Measurements from ENCODE around the gene RCN1.

DNA sequence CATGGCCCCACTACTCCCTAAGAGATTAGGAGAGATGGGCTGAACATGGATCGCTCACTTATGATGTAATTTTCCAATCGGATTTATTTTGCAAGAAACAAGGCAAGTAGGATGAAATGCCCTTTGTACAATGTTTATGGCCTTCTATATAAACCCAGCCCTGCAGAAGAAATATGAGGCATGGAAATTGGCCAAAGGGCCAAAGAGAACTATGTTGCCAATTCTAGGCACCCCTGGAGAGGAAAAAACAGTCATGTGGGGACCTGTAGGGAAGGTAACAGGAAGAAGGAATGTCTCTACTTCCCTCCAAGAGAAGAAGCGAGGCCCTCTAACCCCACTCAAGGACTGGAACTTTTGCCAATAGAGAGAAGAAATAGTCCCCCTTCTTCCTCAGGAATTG lies 54.4 kb downstream of the RCN1 start:
- TF ChIP-seq, protein P1, sequence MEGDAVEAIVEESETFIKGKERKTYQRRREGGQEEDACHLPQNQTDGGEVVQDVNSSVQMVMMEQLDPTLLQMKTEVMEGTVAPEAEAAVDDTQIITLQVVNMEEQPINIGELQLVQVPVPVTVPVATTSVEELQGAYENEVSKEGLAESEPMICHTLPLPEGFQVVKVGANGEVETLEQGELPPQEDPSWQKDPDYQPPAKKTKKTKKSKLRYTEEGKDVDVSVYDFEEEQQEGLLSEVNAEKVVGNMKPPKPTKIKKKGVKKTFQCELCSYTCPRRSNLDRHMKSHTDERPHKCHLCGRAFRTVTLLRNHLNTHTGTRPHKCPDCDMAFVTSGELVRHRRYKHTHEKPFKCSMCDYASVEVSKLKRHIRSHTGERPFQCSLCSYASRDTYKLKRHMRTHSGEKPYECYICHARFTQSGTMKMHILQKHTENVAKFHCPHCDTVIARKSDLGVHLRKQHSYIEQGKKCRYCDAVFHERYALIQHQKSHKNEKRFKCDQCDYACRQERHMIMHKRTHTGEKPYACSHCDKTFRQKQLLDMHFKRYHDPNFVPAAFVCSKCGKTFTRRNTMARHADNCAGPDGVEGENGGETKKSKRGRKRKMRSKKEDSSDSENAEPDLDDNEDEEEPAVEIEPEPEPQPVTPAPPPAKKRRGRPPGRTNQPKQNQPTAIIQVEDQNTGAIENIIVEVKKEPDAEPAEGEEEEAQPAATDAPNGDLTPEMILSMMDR (IDR thresholded peaks at IDR 0.05; ENCODE audit: low read depth, low read length): no peak
- no peak for TF ChIP-seq EZH2phosphoT487 (IDR thresholded peaks at IDR 0.05; ENCODE audit: low read depth)

Data from OCI-LY3 (cell line).